Activated T-helper 2 cell treated with anti-CD3 and anti-CD28 coated beads, Interferon-gamma antibody, Interleukin-2, Interleukin-4, amounts not matched to agents 10 μg/mL and 5 μg/mL and 100 μg/mL, durations not matched to agents 14 hours and 24 hours and 36 hours (primary cell): ENCODE data around the gene SEC61A2. TPM values are rescaled to one million over a fixed set of nuclear protein-coding genes. Genes with fewer than 3 reads are reported as not detected.
"Not testable (repeated sequence)": the region's sequence is repeated elsewhere in the genome, so short reads cannot be mapped to it uniquely, and the experiment has no call there.

Source experiments
- DNase-seq: peaks from one replicate; pipeline ENCODE4 v3.0.0; 2021; ENCODE audit warnings: low spot score
- H3K27ac Mint-ChIP-seq: one replicate; pipeline ENCODE4 v1.8.0; 2021; ENCODE audit warnings: mixed read lengths
- H3K27me3 Mint-ChIP-seq: one replicate; pipeline ENCODE4 v1.8.0; 2021; ENCODE audit warnings: low read depth, mixed read lengths
- H3K36me3 Mint-ChIP-seq: one replicate; pipeline ENCODE4 v1.8.0; 2021; ENCODE audit warnings: low read depth, mixed read lengths
- H3K4me1 Mint-ChIP-seq: one replicate; pipeline ENCODE4 v1.8.0; 2021; ENCODE audit warnings: low read depth, mixed read lengths
- H3K4me3 Mint-ChIP-seq: one replicate; pipeline ENCODE4 v1.8.0; 2021; ENCODE audit warnings: low read depth, mild to moderate bottlenecking, moderate library complexity, mixed read lengths
- H3K9me3 Mint-ChIP-seq: one replicate; pipeline ENCODE4 v1.8.0; 2021; ENCODE audit warnings: mixed read lengths
- intact Hi-C: fragments of 100-400 bp; cut with micrococcal nuclease; formaldehyde crosslinking; loops from one replicate; pipeline ENCODE4 v1.15.1; 2023
- total RNA-seq: library from RNA; stranded (reverse); gene quantifications from 2 replicates; pipeline ENCODE4 v1.2.3, GENCODE V29; 2022

The SEC61A2 gene
- total RNA-seq, 1 donor from 2014 or later, result 17.5 TPM

DNA sequence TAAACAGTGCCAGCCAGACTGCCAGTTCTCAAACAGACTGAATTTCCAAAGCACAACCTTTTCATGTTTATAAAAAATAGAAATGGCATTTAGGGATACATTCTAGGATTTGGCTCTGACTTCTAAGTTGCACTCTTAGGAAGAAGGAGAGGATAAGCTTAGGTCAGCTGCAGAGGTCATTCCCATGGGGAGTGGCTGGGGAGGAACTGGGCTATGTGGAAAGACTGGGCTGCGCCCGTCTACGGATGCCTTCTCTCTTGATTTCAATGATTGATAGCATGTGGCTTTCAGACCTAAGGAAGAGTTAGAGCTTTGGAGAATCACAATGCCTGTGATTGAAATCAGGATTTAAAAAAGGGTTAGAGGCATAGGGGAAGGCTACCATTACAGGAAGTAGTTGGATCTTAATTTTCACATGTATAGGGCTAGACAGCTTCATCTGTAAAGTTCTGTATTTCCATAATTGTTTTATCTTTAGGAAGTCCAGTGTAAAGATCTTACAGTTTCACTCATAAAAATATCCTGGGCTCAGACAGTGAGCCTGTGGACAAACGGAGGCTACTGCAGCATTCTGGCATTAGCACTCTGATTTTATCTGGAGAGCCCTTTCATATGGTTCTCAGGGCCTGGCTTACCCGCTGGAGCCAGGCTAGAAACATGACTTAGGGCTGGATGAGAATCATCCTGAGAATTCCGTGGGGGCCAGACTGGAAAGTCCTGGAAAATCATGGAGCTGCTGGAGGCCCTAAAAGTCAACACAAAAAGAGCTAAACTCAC is 36.7 kb downstream of the SEC61A2 start:
- intact Hi-C loops, result no loop called here
- Mint-ChIP-seq H3K27me3 (no peaks in the 10 kb centered on the region), H3K9me3 (no peaks in the 10 kb centered on the region), H3K36me3 (peaks cover 64% of the 10 kb centered on the region), H3K27ac (no peak overlapping the region), H3K4me1 (no peaks in the 10 kb centered on the region), H3K4me3 (no peak overlapping the region)
- no peak for DNase-seq

DNA sequence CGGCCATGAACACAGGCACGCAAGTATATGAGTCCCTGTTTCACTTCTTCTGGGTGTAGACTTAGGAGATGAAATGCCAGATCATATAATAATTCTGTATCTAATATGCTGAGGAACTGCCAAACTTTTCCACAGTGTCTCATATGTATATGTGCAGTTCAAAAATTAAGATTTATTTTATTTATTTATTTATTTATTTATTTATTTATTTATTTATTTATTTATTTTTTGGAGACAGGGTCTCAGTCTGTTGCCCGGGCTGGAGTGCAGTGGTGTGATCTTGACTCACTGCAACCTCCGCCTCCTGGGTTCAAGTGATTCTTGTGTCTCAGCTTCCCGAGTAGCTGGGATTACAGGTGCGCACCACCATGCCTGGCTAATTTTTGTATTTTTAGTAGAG is 42.0 kb downstream of the SEC61A2 start:
- H3K36me3 Mint-ChIP-seq, result peaks cover 56% of the 10 kb centered on the region
- H3K27ac Mint-ChIP-seq, result not testable (repeated sequence)

DNA sequence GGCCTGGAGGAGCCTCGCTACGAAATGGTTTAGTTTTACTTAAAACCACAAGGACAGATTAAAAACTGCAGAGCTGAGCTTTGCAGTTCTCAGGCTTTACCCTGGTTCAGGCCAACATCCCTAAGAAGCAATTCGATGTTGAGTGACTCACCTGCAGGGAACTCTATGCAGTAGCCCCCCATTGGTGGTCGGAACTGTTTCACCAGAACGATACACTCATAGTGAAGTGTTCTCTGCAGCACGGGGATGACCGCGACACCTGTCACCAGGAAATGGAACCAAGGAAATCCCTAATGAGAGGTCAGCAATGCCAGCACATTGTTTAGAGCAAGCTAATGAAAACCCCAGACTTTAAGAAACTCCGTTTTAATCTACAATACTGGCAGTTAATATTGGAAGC is 48.2 kb downstream of the SEC61A2 start:
- no peaks in the 10 kb centered on the region for H3K27me3 Mint-ChIP-seq
- H3K36me3 Mint-ChIP-seq, result peaks cover 64% of the 10 kb centered on the region
- H3K4me3 Mint-ChIP-seq, result no peak overlapping the region
- H3K4me1 Mint-ChIP-seq, result peaks cover 21% of the 10 kb centered on the region
- DNase-seq, result no peak
- intact Hi-C loops, result no loop called here
- H3K27ac Mint-ChIP-seq, result no peak overlapping the region
- H3K9me3 Mint-ChIP-seq, result no peaks in the 10 kb centered on the region

More for the DNA sequence above, 42.0 kb downstream of the SEC61A2 start:
- H3K4me3 Mint-ChIP-seq, DNase-seq, H3K9me3 Mint-ChIP-seq, H3K4me1 Mint-ChIP-seq, intact Hi-C loops, H3K27me3 Mint-ChIP-seq: not testable (repeated sequence)

DNA sequence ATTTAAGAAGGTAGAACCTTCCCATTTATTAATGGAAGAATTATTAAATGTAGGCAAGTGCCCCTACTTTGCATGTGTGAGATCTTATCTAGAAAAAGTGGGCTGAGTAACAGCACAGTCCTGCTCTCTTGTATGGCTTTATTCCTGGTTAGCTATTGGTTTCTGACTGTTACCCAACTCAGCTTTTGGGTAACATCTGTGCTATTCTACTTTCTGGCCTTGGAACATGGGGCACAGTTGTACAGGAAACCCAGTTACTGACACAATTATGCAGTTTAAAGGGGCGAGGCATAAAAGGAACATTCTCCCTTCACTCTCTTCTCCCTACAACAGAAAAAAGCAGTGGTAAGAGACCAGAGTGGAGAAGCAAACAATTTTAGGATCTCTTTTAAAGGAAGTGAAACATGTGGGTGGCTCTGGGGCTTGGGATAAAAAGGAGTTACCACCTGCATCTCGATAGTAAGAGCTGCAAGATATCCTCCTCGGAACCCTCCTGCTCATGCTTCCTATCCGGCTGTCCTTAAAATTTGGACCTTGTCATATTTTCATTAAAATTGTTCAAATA is 50.2 kb downstream of the SEC61A2 start:
- intact Hi-C loops, result loop anchor here (2.0 kb wide), 1 partner anchor 17 kb away; the partner anchor contains the start of gene CDC123
- no peak overlapping the region for H3K4me3 Mint-ChIP-seq
- peak overlapping the region; percentile 31 for H3K27ac Mint-ChIP-seq
- DNase-seq, result no peak
- peaks cover 67% of the 10 kb centered on the region for H3K36me3 Mint-ChIP-seq
- H3K9me3 Mint-ChIP-seq, result no peaks in the 10 kb centered on the region
- peaks cover 21% of the 10 kb centered on the region for H3K4me1 Mint-ChIP-seq
- H3K27me3 Mint-ChIP-seq, result no peaks in the 10 kb centered on the region

DNA sequence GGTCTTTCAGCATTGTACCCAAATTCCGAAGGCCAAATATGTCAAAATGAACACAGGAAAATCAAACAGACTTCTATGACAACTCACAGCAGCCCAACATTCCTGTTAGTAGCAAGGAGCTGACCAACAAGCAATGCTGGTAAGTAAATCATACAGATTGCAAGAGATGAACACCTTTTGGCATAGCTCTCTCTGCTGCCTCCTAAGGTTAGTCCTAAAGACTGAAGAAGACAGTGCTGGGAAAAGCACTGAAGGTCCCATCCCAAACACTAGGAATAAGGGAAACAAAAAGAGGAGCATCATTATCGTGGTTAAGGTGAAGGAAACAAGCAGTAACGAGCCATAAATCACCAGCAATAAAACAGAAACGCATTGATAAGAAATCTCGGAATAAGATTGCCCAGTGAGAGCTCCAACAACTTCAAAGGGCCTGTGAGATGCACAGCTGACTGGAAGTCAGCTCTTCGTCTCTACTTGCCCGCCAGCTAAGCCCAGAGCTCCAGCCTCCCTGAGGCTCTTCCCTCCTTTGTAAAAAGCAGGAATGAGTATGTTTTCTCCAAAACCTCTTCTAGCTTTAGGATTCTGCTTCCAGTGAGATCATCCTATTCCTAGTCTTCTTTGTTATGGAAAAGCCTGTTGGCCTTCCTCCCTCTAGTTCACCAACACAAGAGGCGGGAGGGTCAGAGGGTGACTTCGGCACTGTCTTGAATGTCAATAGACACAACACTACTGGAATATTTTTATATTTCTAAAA is 50.9 kb downstream of the SEC61A2 start:
- no peak overlapping the region for H3K4me3 Mint-ChIP-seq
- no peaks in the 10 kb centered on the region for H3K27me3 Mint-ChIP-seq
- peak overlapping the region; percentile 46 for H3K27ac Mint-ChIP-seq
- peaks cover 21% of the 10 kb centered on the region for H3K4me1 Mint-ChIP-seq
- no peaks in the 10 kb centered on the region for H3K9me3 Mint-ChIP-seq
- H3K36me3 Mint-ChIP-seq, result peaks cover 75% of the 10 kb centered on the region
- intact Hi-C loops, result loop anchor here (2.0 kb wide), 1 partner anchor 16 kb away; the partner anchor contains the start of gene CDC123
- no peak for DNase-seq

DNA sequence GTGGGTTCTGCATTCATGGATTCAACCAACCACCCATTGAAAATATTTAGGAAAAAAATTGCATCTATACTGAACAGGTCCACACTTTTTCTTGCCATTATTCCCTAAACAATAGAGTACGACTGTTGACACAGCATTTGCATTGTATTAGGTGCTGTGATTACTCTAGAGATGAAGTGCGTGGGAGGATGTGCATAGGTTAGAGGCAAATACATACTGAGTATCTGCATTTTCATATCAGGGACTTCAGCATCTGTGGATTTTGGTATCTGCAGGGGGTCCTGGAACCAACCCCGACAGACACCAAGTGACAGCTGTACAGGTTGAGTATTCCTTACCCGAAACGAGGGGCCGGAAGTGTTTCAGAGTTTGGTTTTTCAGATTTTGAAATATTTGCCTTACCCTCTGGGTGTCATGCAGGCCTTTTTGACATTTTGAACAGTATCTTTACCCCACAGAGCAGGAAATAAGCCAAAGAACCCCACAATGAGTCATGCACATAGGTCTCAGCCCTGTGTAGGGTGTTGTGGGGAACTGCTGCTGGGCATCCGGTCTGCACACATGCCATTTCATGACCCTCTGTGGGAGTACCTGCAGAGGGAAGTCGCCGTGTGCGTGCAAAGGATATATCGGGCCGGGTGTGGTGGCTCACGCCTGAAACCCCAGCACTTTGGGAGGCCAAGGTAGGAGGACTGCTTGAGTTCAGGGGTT is 51.7 kb downstream of the SEC61A2 start:
- Mint-ChIP-seq H3K9me3 (no peaks in the 10 kb centered on the region), H3K4me3 (peak overlapping the region; percentile 13), H3K27ac (peak overlapping the region; percentile 88), H3K27me3 (no peaks in the 10 kb centered on the region), H3K36me3 (peaks cover 79% of the 10 kb centered on the region), H3K4me1 (peaks cover 26% of the 10 kb centered on the region)
- intact Hi-C loops, result loop anchor here (1.0 to 2.0 kb wide), 3 partner anchors 16 to 59 kb away; partner anchors contain the start of genes CDC123 and SEC61A2
- DNase-seq, result peak; percentile 69

DNA sequence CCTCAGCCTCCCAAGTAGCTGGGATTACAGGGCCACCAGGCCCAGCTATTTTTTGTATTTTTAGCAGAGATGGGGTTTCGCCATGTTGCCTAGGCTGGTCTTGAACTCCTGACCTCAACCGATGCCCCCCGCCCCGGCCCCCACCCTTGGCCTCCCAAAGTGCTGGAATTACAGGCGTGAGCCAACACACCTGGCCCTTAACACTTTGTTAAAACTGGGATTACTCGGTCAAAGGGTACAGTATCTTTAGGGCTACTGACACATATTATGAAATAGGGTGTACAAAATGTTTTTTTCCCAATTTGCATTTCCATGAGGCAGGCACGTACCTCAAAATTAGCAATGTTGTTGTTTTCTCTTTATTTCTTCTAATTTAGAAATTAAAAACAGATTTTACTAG is 54.7 kb downstream of the SEC61A2 start:
- DNase-seq, result no peak
- H3K4me3 Mint-ChIP-seq, result no peak overlapping the region
- peaks cover 78% of the 10 kb centered on the region for H3K36me3 Mint-ChIP-seq
- no peaks in the 10 kb centered on the region for H3K27me3 Mint-ChIP-seq
- H3K9me3 Mint-ChIP-seq, result no peaks in the 10 kb centered on the region
- no peak overlapping the region for H3K27ac Mint-ChIP-seq
- intact Hi-C loops, result no loop called here
- H3K4me1 Mint-ChIP-seq, result peaks cover 36% of the 10 kb centered on the region

DNA sequence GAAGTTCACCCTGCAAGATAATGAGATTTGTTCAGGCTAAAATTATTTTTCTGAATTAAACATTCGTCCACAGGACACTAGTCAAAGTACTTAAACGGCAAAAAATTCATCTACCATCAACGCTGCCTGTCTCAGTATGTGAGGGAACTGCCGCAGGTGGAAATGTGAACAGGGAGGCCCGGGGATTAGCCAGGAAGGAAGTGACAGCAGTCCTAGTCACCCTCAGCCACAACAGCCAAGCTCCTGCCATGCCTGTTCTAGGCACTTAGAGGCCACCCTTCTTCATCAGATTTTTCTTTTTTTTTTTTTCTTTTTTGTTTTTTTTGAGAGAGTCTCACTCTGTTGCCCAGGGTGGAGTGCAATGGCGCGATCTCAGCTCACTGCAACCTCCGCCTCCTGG is 56.8 kb downstream of the SEC61A2 start:
- Mint-ChIP-seq H3K4me3 (no peak overlapping the region), H3K36me3 (peaks cover 70% of the 10 kb centered on the region), H3K4me1 (peaks cover 27% of the 10 kb centered on the region), H3K27ac (peak overlapping the region; percentile 64), H3K9me3 (no peaks in the 10 kb centered on the region), H3K27me3 (no peaks in the 10 kb centered on the region)
- intact Hi-C loops, result no loop called here
- DNase-seq, result no peak

DNA sequence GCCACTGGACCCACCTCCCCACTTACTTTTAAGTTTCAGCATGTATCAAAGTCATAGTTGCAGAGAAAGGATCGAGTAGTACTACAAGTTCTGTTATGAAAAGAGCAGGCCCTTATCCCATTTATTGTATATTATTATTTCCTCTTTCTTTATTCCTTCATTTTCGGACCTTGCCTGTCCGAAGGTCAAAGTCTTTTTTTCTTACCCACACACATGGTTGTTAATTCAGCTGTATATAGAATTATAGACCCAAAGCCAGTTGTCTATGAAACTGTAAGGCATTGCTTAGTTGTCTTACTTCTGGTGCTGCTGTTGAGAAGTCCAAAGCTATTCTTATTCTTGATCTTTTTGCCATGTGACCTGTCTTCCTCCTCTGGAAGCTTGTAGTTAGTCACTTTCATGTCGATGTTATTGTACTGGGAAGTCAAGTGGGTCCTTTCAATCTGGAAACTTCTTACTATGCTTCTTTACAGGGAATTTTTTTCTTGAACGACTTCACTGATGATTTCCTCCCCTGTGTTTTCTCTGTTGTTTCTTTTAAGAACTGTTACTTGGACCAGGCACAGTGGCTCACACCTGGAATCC is 57.9 kb downstream of the SEC61A2 start:
- H3K27me3 Mint-ChIP-seq, result no peaks in the 10 kb centered on the region
- H3K27ac Mint-ChIP-seq, result peak overlapping the region; percentile 64
- no peak overlapping the region for H3K4me3 Mint-ChIP-seq
- DNase-seq, result no peak
- intact Hi-C loops, result no loop called here
- peaks cover 33% of the 10 kb centered on the region for H3K4me1 Mint-ChIP-seq
- no peaks in the 10 kb centered on the region for H3K9me3 Mint-ChIP-seq
- H3K36me3 Mint-ChIP-seq, result peaks cover 67% of the 10 kb centered on the region

DNA sequence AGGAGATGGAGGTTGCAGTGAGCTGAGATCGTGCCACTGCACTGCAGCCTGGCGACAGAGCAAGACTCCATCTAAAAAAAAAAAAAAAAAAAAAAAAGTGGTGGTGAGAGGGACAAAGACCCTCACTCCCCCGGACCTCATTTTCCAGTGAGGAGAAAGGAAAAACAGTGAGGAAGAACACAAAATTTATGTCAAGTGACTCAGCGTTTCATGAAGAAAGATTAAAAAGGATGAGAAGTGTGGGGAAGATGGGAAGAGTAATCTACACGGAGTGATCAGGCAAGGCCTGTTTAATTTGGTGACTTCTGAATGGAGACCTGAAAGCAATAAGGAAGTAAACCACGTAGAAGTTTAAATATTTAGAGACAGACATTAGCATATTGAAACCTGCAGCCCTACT is 59.2 kb downstream of the SEC61A2 start:
- no peak for DNase-seq
- intact Hi-C loops, result no loop called here
- H3K27ac Mint-ChIP-seq, result no peak overlapping the region
- H3K4me1 Mint-ChIP-seq, result peaks cover 41% of the 10 kb centered on the region
- H3K9me3 Mint-ChIP-seq, result no peaks in the 10 kb centered on the region
- H3K36me3 Mint-ChIP-seq, result peaks cover 65% of the 10 kb centered on the region
- H3K27me3 Mint-ChIP-seq, result no peaks in the 10 kb centered on the region
- H3K4me3 Mint-ChIP-seq, result no peak overlapping the region

DNA sequence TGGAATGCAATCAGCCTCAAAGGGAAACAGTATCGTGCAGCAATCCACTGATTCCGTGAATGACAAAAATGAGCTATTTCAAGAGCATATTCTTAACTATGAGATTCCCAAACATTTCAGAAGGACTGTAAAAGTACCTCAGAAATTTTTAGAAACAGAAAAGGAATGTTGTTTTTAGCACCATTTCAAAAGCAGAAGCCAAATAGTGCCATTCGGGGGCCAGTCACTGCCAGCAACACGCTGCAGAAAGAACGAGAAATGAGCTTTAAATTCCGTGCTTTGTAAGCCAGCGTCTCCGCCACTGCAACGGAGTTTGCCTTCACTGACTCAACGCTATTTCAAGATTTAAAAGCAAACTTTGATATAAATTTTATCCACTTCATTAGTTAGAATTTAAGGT is 59.9 kb downstream of the SEC61A2 start:
- H3K27me3 Mint-ChIP-seq, result no peaks in the 10 kb centered on the region
- H3K4me1 Mint-ChIP-seq, result peaks cover 46% of the 10 kb centered on the region
- no peak overlapping the region for H3K4me3 Mint-ChIP-seq
- peaks cover 67% of the 10 kb centered on the region for H3K36me3 Mint-ChIP-seq
- no peaks in the 10 kb centered on the region for H3K9me3 Mint-ChIP-seq
- no peak for DNase-seq
- intact Hi-C loops, result no loop called here
- H3K27ac Mint-ChIP-seq, result no peak overlapping the region

DNA sequence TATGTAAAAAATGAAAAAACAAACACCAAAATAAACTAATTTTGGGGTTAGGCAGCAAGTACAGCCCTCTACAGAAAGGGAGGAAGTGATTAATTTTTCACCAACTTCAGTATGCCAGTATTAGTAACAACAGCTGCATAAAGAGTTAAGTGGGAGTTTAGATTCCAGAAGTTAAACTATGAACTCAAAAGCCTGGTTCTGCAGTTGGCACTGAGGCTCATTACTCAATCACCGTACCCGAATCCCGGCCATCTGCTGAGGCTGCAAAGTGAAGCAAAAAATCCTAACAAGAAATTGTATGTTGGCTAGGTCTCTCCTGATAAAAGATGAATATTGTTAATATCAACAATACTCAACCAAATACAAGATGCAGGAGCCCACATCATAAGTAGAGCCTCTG is 62.2 kb downstream of the SEC61A2 start:
- DNase-seq, result no peak
- H3K4me1 Mint-ChIP-seq, result peaks cover 41% of the 10 kb centered on the region
- H3K9me3 Mint-ChIP-seq, result no peaks in the 10 kb centered on the region
- H3K27ac Mint-ChIP-seq, result peak overlapping the region; percentile 63
- peak overlapping the region; percentile 38 for H3K4me3 Mint-ChIP-seq
- H3K27me3 Mint-ChIP-seq, result no peaks in the 10 kb centered on the region
- peaks cover 58% of the 10 kb centered on the region for H3K36me3 Mint-ChIP-seq
- intact Hi-C loops, result loop anchor here (10.0 kb wide), 1 partner anchor 903 kb away; no protein-coding TSS in a partner anchor
